ENCODE measurements around the gene SLC6A6. TPM values are rescaled to one million over a fixed set of nuclear protein-coding genes. Genes with fewer than 3 reads are reported as not detected.
A peak's percentile ranks its signal among the peaks of the same experiment; 100 is the strongest.

The SLC6A6 gene
- total and polyA plus RNA-seq, 2 donors from 2014 or later, result 7.1 to 64.0 TPM

DNA sequence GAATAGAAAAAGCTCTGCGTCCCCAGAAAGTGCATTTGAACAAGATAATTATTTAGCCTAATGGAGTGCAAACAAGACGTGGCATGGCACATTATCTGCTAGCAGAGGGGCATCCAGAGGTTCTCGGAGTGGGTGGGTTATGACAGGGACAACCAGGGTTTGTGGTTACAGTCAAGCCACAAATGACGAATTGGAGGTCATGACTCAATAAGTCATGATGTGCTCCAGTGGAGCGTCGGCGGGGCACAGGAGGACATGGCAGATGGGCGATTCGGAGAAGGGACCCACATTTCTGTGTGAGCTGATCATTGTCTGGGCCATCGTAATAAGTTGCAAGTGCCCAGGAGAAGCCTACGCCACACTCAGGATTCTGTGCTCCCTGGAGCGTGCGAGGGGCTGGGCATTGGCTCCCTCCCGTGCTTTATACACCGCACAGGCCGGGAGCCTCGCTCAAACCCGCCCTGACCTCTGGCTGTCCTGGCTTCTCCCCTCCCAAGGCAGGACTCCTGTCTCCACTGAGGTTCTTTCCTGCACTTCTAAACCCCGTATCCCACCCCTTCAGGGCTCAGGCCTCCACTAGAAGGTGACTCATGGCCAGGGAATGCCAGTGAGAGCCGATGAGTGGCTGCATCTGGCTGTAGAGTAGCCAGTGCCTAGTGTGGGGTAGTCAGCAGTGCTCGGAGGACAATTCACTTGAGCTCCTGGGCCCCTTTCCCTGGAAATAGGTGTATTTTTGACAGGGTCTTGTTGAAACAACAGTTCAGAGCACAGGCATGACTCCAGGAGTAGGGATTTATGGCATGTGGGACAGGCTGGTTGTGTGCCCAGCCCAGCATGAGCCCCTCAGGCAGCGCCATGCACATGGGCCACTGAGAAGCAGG is 70.3 kb downstream of the SLC6A6 start:
- DNase-seq, result peak in 4 of 5 donors; percentile 37 to 86 (median 68)
- intact Hi-C loops (cut with DNase I), result no loop called here
- H3K4me3 ChIP-seq (ENCODE audit: low read length in 3 of 3), result no peak overlapping the region
- no peak for TF ChIP-seq CTCF (IDR thresholded peaks at IDR 0.05; ENCODE audit: borderline replicate concordance, extremely low read depth, insufficient read depth)
- no peaks in the 10 kb centered on the region for H3K27me3 ChIP-seq (ENCODE audit: control insufficient read depth, insufficient read depth, low read length)
- H3K9me3 ChIP-seq (ENCODE audit: control insufficient read depth in 2 of 3, insufficient read depth in 1 of 3, low read length in 3 of 3), result no peaks in the 10 kb centered on the region
- peak overlapping the region; percentile 79 to 93 for H3K27ac ChIP-seq (ENCODE audit: low read depth in 2 of 2, low read length in 2 of 2)
- no peak for FAIRE-seq
- H3K36me3 ChIP-seq (ENCODE audit: control insufficient read depth in 2 of 3, insufficient read depth in 3 of 3, low read length in 3 of 3), result peaks cover 0 to 19% (median 2%) of the 10 kb centered on the region in 3 donors
- peaks cover 9 to 45% (median 43%) of the 10 kb centered on the region in 3 donors for H3K4me1 ChIP-seq (ENCODE audit: control insufficient read depth in 2 of 3, insufficient read depth in 2 of 3, low read depth in 1 of 3, low read length in 3 of 3)
- H3K9ac ChIP-seq (ENCODE audit: low read length in 3 of 3), result peak overlapping the region in 1 of 3 donors; percentile 3

DNA sequence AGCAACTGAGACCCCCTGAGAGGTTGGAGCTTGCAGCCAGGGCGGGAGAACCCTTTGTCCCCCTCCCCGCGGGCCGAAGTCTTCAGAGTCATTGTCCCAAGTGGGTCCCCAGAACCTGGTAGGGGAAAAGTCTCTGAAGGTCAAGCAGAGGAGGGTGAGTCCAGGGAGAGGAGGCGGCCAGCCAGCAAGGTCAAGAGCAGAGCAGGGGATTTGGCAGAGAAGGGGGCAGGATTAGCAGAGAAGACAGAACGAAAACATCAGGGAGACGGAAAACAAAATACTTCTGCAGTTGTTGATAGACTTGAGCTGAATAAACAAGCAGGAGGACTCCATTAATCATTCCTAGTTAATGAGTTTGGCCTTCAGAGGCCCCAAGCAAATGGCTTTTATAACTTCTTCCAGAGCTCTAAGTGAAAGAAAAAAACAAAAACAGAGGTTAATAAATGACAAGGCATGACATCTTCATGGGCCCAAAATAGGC is 71.0 kb downstream of the SLC6A6 start:
- H3K27ac ChIP-seq (ENCODE audit: low read depth in 2 of 2, low read length in 2 of 2), result peak overlapping the region; percentile 79 to 93
- H3K9me3 ChIP-seq (ENCODE audit: control insufficient read depth in 2 of 3, insufficient read depth in 1 of 3, low read length in 3 of 3), result no peaks in the 10 kb centered on the region
- no peak overlapping the region for H3K9ac ChIP-seq (ENCODE audit: low read length in 3 of 3)
- peaks cover 0 to 25% (median 2%) of the 10 kb centered on the region in 3 donors for H3K36me3 ChIP-seq (ENCODE audit: control insufficient read depth in 2 of 3, insufficient read depth in 3 of 3, low read length in 3 of 3)
- H3K4me3 ChIP-seq (ENCODE audit: low read length in 3 of 3), result no peak overlapping the region
- H3K4me1 ChIP-seq (ENCODE audit: control insufficient read depth in 2 of 3, insufficient read depth in 2 of 3, low read depth in 1 of 3, low read length in 3 of 3), result peaks cover 9 to 45% (median 39%) of the 10 kb centered on the region in 3 donors
- intact Hi-C loops (cut with DNase I), result no loop called here
- no peaks in the 10 kb centered on the region for H3K27me3 ChIP-seq (ENCODE audit: control insufficient read depth, insufficient read depth, low read length)
- peak in 4 of 5 donors; percentile 48 to 94 (median 84) for DNase-seq
- TF ChIP-seq CTCF (IDR thresholded peaks at IDR 0.05; ENCODE audit: borderline replicate concordance, extremely low read depth, insufficient read depth), result no peak
- FAIRE-seq, result peak; percentile 37

DNA sequence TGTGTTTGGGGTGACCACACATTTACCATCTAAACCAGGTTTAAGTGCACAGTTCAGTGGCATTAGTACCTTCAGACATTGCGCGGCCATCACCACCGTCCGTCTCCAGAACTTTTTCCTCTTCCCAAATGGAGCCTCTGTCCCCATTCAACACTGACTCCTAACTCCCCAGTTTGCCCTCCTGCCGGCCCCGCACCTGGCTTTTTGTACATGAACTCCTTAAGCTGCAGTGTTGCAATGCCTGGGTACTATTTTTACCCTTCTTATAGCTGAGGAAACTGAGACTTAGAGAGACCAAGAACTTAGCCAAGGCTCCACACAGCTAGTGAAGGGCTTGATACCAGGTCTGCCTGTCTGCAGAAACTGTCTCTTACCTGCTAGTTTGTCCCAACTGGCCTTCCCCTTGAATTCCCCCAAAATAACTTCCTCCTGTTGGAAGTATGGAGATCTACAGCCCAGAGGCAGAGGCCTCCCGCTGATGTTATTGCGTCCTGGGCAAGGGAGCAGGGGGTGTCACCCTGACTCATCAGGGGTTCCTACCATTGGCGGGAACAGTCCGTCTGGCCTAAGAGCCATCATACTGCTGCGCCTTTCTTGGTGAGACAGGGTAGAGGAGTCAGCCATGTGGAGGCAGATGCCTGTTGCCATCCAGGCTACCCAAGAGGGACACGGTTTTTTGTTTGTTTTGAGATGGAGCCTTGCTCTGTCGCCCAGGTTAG is 72.1 kb downstream of the SLC6A6 start:
- Histone ChIP-seq H3K36me3 (ENCODE audit: control insufficient read depth in 2 of 3, insufficient read depth in 3 of 3, low read length in 3 of 3) (peaks cover 0 to 24% (median 3%) of the 10 kb centered on the region in 3 donors), H3K4me3 (ENCODE audit: low read length in 3 of 3) (no peak overlapping the region), H3K27ac (ENCODE audit: low read depth in 2 of 2, low read length in 2 of 2) (peak overlapping the region in 1 of 2 donors; percentile 93), H3K9me3 (ENCODE audit: control insufficient read depth in 2 of 3, insufficient read depth in 1 of 3, low read length in 3 of 3) (no peaks in the 10 kb centered on the region), H3K9ac (ENCODE audit: low read length in 3 of 3) (no peak overlapping the region), H3K27me3 (ENCODE audit: control insufficient read depth, insufficient read depth, low read length) (no peaks in the 10 kb centered on the region), H3K4me1 (ENCODE audit: control insufficient read depth in 2 of 3, insufficient read depth in 2 of 3, low read depth in 1 of 3, low read length in 3 of 3) (peaks cover 9 to 40% (median 35%) of the 10 kb centered on the region in 3 donors)
- no peak for DNase-seq
- FAIRE-seq, result no peak
- TF ChIP-seq CTCF (IDR thresholded peaks at IDR 0.05; ENCODE audit: borderline replicate concordance, extremely low read depth, insufficient read depth), result no peak
- intact Hi-C loops (cut with DNase I), result no loop called here

All from kidney (tissue), 14 donors.